ENCODE results near the gene SIDT1. TPM values are rescaled to one million over a fixed set of nuclear protein-coding genes. Genes with fewer than 3 reads are reported as not detected.

The SIDT1 gene
- total and polyA plus RNA-seq, 2 donors (not counting 1 experiment from before 2014, with no cell fraction given) = 53.2 to 84.4 TPM

DNA sequence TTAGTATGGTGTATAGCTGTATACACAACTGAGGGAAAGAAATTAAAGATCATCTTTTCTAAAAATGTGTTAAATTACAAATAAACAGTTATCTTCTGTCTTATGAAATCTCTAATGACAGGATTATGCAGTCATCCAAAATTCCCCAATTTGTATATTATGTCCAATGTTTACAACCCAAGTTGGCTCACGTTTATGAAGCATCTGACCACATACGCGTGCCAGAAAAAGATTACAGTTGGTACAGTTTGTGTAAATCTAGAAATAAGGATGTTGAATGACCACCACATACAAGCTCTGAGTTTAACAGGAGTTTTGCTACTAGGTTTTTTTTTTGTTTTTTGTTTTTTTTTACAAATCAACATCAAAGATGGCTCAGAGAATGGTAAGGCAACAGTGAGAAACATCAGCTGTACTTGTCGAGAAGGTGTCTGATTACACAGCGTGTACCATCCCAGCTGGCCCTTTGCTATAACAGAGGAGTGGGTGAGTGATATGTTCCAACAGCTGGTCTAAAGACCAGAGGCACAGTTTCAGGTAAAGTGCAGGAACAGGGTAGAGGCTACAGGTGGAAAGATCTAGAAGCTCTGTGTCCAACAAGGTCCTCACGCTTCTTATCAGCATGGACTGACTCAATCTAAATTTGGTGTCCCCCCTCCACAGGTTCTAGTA, 117.0 kb downstream of the SIDT1 start:
- TF ChIP-seq, protein P1, sequence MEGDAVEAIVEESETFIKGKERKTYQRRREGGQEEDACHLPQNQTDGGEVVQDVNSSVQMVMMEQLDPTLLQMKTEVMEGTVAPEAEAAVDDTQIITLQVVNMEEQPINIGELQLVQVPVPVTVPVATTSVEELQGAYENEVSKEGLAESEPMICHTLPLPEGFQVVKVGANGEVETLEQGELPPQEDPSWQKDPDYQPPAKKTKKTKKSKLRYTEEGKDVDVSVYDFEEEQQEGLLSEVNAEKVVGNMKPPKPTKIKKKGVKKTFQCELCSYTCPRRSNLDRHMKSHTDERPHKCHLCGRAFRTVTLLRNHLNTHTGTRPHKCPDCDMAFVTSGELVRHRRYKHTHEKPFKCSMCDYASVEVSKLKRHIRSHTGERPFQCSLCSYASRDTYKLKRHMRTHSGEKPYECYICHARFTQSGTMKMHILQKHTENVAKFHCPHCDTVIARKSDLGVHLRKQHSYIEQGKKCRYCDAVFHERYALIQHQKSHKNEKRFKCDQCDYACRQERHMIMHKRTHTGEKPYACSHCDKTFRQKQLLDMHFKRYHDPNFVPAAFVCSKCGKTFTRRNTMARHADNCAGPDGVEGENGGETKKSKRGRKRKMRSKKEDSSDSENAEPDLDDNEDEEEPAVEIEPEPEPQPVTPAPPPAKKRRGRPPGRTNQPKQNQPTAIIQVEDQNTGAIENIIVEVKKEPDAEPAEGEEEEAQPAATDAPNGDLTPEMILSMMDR (IDR thresholded peaks at IDR 0.05) = no peak
- no peak for TF ChIP-seq EZH2 (IDR thresholded peaks at IDR 0.05; ENCODE audit: borderline replicate concordance, insufficient read depth, low read depth, low read length, poor library complexity, severe bottlenecking)
- no peak for DNase-seq

DNA sequence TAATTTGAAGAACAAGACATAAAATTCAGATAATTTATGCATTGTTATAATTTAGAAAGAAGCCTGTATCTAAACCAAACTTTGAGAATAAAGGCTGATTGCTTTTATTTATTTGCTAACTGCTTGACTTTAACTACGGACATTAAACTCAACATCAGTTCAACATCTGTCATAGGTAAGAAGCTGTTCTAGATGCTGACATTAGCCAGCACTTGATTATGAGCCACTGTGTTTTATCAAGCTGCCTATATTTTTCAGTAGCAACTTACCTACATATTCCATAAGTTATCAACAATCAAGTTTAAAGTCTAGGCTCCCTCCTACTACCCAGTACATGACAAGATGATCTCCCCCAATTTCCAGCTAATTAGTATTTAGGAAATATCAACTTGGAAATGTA, 122.0 kb downstream of the SIDT1 start:
- Histone ChIP-seq H3K36me3 (replicated peaks in 1 of 2; ENCODE audit: control extremely low read depth in 1 of 2, control insufficient read depth in 1 of 2, extremely low read depth in 1 of 2, insufficient read depth in 2 of 2, low read length in 1 of 2) (no peaks in the 10 kb centered on the region), H3K27me3 (replicated peaks in 1 of 4; ENCODE audit: control extremely low read depth in 1 of 4, control insufficient read depth in 3 of 4, insufficient read depth in 4 of 4, low read length in 3 of 4) (no peaks in the 10 kb centered on the region), H3K4me1 (ENCODE audit: control insufficient read depth in 2 of 2, insufficient read depth in 2 of 2, low read length in 2 of 2) (peaks cover 46 to 48% of the 10 kb centered on the region in 2 donors), H3K9ac (ENCODE audit: low read length) (no peak overlapping the region), H3K79me2 (ENCODE audit: control insufficient read depth, insufficient read depth, low read length) (peaks cover 9% of the 10 kb centered on the region), H3K9me3 (ENCODE audit: control extremely low read depth in 1 of 3, control insufficient read depth in 2 of 3, insufficient read depth in 1 of 3, low read length in 2 of 3) (peaks cover 0 to 13% (median 0%) of the 10 kb centered on the region in 3 donors), H3K27ac (ENCODE audit: low read length in 2 of 2) (peak overlapping the region in 1 of 2 donors; percentile 42), H2AFZ (ENCODE audit: insufficient read depth, low read depth, low read length, poor library complexity, severe bottlenecking) (no peak overlapping the region), H4K20me1 (ENCODE audit: control insufficient read depth, insufficient read depth, low read length, poor library complexity, severe bottlenecking) (no peaks in the 10 kb centered on the region), H3K4me3 (ENCODE audit: control extremely low read depth in 1 of 5, extremely low read depth in 1 of 5, insufficient read depth in 1 of 5, low read depth in 2 of 5, low read length in 4 of 5) (no peak overlapping the region), H3K4me2 (replicated peaks; ENCODE audit: low read depth, low read length, poor library complexity, severe bottlenecking) (no peak overlapping the region)
- Mint-ChIP-seq H3K4me3 (no peak overlapping the region), H3K4me1 (peaks cover 58% of the 10 kb centered on the region), H3K27ac (peak overlapping the region; percentile 82), H3K27me3 (no peaks in the 10 kb centered on the region), H3K9me3 (ENCODE audit: insufficient read depth) (peaks cover 4% of the 10 kb centered on the region)
- POLR2A ChIA-PET = no interaction called here
- ATAC-seq (ENCODE audit: low read depth) = no peak
- TF ChIP-seq, protein P1 (IDR thresholded peaks at IDR 0.05) = no peak
- no peak for TF ChIP-seq EZH2 (IDR thresholded peaks at IDR 0.05; ENCODE audit: borderline replicate concordance, insufficient read depth, low read depth, low read length, poor library complexity, severe bottlenecking)
- intact Hi-C loops (cut with micrococcal nuclease) = no loop called here
- DNase-seq = no peak
- CTCF ChIA-PET = interaction anchor here (1.7 kb wide), 1 partner anchor 26 kb away, joined by 3 read pairs; no protein-coding TSS in a partner anchor
- no CpG with 5 or more reads among the region's 1 CpG for WGBS (ENCODE audit: insufficient coverage)

More for the DNA sequence above, 117.0 kb downstream of the SIDT1 start:
- H3K27me3 Mint-ChIP-seq = no peaks in the 10 kb centered on the region
- H3K9me3 Mint-ChIP-seq (ENCODE audit: insufficient read depth) = peaks cover 10% of the 10 kb centered on the region
- ChIA-PET CTCF (interaction anchor here (0.6 kb wide), 1 partner anchor 15 kb away, joined by 3 read pairs; no protein-coding TSS in a partner anchor), POLR2A (no interaction called here)
- Histone ChIP-seq H3K27me3 (replicated peaks in 1 of 4; ENCODE audit: control extremely low read depth in 1 of 4, control insufficient read depth in 3 of 4, insufficient read depth in 4 of 4, low read length in 3 of 4) (no peaks in the 10 kb centered on the region), H2AFZ (ENCODE audit: insufficient read depth, low read depth, low read length, poor library complexity, severe bottlenecking) (no peak overlapping the region), H3K4me1 (ENCODE audit: control insufficient read depth in 2 of 2, insufficient read depth in 2 of 2, low read length in 2 of 2) (no peaks in the 10 kb centered on the region), H3K27ac (ENCODE audit: low read length in 2 of 2) (no peak overlapping the region), H3K9me3 (ENCODE audit: control extremely low read depth in 1 of 3, control insufficient read depth in 2 of 3, insufficient read depth in 1 of 3, low read length in 2 of 3) (peaks cover 4 to 18% (median 11%) of the 10 kb centered on the region in 3 donors), H3K4me3 (ENCODE audit: control extremely low read depth in 1 of 5, extremely low read depth in 1 of 5, insufficient read depth in 1 of 5, low read depth in 2 of 5, low read length in 4 of 5) (no peak overlapping the region), H3K36me3 (replicated peaks in 1 of 2; ENCODE audit: control extremely low read depth in 1 of 2, control insufficient read depth in 1 of 2, extremely low read depth in 1 of 2, insufficient read depth in 2 of 2, low read length in 1 of 2) (no peaks in the 10 kb centered on the region), H3K4me2 (replicated peaks; ENCODE audit: low read depth, low read length, poor library complexity, severe bottlenecking) (no peak overlapping the region), H3K9ac (ENCODE audit: low read length) (no peak overlapping the region), H4K20me1 (ENCODE audit: control insufficient read depth, insufficient read depth, low read length, poor library complexity, severe bottlenecking) (no peaks in the 10 kb centered on the region), H3K79me2 (ENCODE audit: control insufficient read depth, insufficient read depth, low read length) (no peaks in the 10 kb centered on the region)
- intact Hi-C loops (cut with micrococcal nuclease) = no loop called here
- H3K4me3 Mint-ChIP-seq = no peak overlapping the region
- peaks cover 21% of the 10 kb centered on the region for H3K4me1 Mint-ChIP-seq
- 100% methylated on average over 2 of the region's 6 CpGs for WGBS (ENCODE audit: insufficient coverage)
- no peak for ATAC-seq (ENCODE audit: low read depth)
- H3K27ac Mint-ChIP-seq = no peak overlapping the region
